Mesothelial cell of epicardium (in vitro differentiated cells): Measurements from ENCODE around the gene PATZ1. TPM values are rescaled to one million over a fixed set of nuclear protein-coding genes. Genes with fewer than 3 reads are reported as not detected.

Source experiments
- DNase-seq, 2 experiments: peaks; one replicate each; pipeline ENCODE4 v3.0.0; 2021; ENCODE audit warnings: low spot score in 2 of 2; ENCODE audit not compliant: unreplicated experiment in 2 of 2
- H3K27ac Mint-ChIP-seq: 2 replicates; pipeline ENCODE4 v1.8.0; 2021; ENCODE audit warnings: mixed read lengths
- H3K27me3 Mint-ChIP-seq: 2 replicates; pipeline ENCODE4 v1.8.0; 2021; ENCODE audit warnings: low read depth, mixed read lengths
- H3K36me3 Mint-ChIP-seq: 2 replicates; pipeline ENCODE4 v1.8.0; 2021; ENCODE audit warnings: mixed read lengths
- H3K4me1 Mint-ChIP-seq: 2 replicates; pipeline ENCODE4 v1.8.0; 2021; ENCODE audit warnings: mixed read lengths
- H3K4me3 Mint-ChIP-seq: 2 replicates; pipeline ENCODE4 v1.8.0; 2021; ENCODE audit warnings: mild to moderate bottlenecking, moderate library complexity, mixed read lengths
- H3K9me3 Mint-ChIP-seq: 2 replicates; pipeline ENCODE4 v1.8.0; 2021; ENCODE audit warnings: mixed read lengths
- total RNA-seq: library from RNA; stranded (reverse); gene quantifications from 3 replicates; pipeline ENCODE4 v1.2.1, GENCODE V29; 2021
- TF ChIP-seq, protein P1 (sequence below): fragments of 200-600 bp; sonication (generic); IDR thresholded peaks from one replicate; pipeline ENCODE4 v1.5.0; 2021; ENCODE audit warnings: antibody characterized with exemption; ENCODE audit not compliant: unreplicated experiment

Gene PATZ1
- total RNA-seq, 1 donor from 2014 or later = 70.9 TPM

DNA sequence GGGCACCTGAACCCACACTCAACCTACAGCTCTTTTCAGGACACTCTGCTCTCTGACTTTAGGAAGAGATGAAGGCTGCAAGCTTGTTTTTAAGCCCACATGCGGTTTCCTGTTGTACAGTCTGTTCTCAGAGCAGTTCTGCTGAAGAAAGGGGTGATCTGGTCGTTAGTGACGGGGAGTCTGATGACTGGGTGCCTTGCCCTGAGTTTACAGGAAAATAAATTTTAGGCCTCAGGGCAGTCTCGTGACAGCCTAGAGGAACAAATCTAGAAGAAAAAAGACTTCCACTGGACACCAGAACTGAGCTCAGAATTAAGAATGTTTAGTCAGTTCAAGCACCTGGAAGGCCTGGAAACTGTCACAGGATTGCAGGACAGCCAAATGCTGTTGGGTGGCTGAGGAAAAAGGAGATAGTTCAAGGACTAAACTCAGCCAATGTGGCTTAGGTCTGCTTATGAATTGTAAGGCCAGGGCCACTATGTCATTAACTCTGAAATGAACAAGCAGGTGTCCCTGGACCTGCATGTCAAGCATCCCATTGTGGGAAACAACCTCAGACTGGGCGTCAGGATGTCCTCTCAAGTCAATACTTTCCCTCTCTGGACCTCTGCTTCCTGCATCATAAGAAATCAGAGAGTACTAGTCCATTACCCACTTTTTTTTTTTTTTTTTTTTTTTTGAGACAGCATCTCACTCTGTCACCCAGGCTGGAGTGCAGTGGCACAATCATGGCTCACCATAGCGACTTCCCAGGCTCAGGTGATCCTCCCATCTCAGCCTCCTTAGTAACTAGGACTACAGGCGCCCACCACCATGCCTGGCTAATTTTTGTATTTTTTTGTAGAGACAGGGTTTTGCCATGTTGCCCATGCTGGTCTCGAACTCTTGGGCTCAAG lies 59.5 kb downstream of the PATZ1 start:
- Mint-ChIP-seq H3K27me3 (no peaks in the 10 kb centered on the region), H3K4me1 (peaks cover 10% of the 10 kb centered on the region), H3K9me3 (no peaks in the 10 kb centered on the region), H3K27ac (no peak overlapping the region), H3K36me3 (peaks cover 6% of the 10 kb centered on the region), H3K4me3 (no peak overlapping the region)
- TF ChIP-seq, protein P1, sequence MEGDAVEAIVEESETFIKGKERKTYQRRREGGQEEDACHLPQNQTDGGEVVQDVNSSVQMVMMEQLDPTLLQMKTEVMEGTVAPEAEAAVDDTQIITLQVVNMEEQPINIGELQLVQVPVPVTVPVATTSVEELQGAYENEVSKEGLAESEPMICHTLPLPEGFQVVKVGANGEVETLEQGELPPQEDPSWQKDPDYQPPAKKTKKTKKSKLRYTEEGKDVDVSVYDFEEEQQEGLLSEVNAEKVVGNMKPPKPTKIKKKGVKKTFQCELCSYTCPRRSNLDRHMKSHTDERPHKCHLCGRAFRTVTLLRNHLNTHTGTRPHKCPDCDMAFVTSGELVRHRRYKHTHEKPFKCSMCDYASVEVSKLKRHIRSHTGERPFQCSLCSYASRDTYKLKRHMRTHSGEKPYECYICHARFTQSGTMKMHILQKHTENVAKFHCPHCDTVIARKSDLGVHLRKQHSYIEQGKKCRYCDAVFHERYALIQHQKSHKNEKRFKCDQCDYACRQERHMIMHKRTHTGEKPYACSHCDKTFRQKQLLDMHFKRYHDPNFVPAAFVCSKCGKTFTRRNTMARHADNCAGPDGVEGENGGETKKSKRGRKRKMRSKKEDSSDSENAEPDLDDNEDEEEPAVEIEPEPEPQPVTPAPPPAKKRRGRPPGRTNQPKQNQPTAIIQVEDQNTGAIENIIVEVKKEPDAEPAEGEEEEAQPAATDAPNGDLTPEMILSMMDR = no peak
- no peak for DNase-seq

DNA sequence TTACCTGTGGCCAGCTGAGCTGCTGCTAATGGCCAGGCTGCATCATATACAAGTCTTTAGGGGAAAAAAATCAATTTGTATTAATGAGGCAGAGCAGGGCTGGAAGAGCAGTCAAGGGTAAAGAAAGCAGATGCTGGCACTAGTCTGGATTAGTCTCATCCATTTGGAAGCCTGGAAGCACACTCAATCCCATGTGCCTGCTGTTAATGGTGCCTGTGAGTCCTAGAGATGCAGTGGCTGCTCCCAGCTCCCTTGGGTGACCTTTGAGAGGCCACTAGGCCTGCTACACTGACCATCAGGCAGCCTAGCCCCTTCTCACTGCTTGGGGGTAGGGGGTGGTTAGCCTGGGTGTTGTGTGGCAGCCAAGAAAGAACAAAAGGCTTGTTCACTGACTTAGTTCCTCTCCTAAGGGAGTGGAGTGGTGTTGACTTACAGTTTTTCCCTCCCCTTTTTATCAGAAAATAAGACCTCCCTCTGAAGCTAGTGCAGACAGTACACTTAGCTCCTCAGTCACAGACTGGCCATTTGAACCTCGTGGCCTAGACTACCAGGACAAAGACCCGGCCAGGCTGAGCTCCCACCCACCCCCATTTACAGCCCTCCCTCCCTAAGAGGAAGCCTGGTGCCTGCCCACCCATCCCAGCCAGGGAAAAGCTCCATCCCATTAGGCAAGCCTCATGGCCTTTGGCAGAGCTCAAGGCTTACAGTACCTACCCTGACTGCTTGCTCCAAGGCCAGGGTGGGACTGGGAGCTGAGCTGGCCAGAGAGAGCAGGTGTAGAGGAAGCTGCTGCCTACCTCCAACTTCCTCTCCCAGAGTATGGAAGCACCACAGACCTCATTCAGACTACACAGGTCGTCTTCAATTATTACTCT lies 61.6 kb downstream of the PATZ1 start:
- Mint-ChIP-seq H3K27ac (no peak overlapping the region), H3K36me3 (peaks cover 1% of the 10 kb centered on the region), H3K9me3 (no peaks in the 10 kb centered on the region), H3K4me3 (no peak overlapping the region), H3K4me1 (no peaks in the 10 kb centered on the region), H3K27me3 (no peaks in the 10 kb centered on the region)
- TF ChIP-seq, protein P1 = no peak
- no peak for DNase-seq

DNA sequence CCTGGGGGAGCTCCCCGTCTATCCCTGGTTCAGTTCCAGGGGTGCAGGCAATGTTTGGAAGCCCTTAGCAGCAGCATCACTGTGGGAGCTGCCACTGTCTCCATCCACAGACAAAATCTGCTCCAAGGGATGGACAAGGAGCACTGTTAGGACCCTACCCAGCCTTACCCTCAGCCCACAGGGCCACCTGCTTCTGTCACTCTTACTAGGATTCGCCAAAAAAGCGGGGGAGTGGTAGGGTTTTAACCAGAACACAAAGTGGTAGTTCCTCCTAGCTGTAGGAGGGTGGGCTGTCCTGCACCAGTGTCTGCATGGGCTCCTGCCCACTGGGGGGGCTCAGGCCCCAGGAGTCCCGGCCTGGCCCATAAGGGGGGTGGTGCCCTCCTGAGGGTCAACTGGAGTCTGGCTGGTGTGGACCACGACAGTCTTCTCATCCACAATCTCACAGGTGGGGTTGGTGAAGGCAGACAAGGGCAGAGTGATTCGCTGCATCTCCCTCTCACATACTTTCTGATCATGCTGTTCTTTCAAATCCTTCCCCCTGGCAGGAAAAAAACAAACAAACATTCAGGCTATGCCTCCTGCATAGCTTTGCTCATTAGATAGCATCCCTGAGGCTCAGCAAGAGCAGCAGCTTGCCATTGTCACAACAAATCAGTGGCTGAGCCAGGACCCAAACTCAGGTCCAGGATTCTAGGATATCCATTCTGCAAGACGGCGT lies 63.2 kb downstream of the PATZ1 start:
- Mint-ChIP-seq H3K9me3 (no peaks in the 10 kb centered on the region), H3K4me1 (no peaks in the 10 kb centered on the region), H3K27ac (no peak overlapping the region), H3K27me3 (no peaks in the 10 kb centered on the region), H3K4me3 (no peak overlapping the region), H3K36me3 (peaks cover 1% of the 10 kb centered on the region)
- TF ChIP-seq, protein P1 = no peak
- DNase-seq = no peak

DNA sequence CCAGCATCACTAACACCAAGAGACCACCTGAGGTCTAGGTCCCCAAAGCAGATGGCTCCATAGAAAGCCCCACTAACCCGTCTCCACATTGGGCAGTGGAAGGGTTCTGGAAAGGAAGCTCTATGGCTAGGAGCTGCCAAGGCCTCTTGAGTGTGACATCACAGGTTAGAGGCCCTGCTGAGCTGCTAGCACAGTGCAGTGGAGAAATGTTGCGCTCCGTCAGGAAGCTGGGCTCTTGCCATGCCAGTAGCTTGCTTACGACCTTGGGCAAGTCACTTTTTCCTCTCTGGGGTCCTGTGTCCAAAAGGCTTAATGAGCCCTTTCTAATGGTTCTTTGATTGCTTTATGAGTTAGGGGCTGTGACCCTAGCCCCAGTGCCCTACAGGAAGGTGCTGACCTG lies 64.4 kb downstream of the PATZ1 start:
- Mint-ChIP-seq H3K4me3 (no peak overlapping the region), H3K4me1 (no peaks in the 10 kb centered on the region), H3K36me3 (peaks cover 3% of the 10 kb centered on the region), H3K27ac (peak overlapping the region; percentile 47), H3K9me3 (no peaks in the 10 kb centered on the region), H3K27me3 (no peaks in the 10 kb centered on the region)
- TF ChIP-seq, protein P1 = no peak
- DNase-seq = no peak

DNA sequence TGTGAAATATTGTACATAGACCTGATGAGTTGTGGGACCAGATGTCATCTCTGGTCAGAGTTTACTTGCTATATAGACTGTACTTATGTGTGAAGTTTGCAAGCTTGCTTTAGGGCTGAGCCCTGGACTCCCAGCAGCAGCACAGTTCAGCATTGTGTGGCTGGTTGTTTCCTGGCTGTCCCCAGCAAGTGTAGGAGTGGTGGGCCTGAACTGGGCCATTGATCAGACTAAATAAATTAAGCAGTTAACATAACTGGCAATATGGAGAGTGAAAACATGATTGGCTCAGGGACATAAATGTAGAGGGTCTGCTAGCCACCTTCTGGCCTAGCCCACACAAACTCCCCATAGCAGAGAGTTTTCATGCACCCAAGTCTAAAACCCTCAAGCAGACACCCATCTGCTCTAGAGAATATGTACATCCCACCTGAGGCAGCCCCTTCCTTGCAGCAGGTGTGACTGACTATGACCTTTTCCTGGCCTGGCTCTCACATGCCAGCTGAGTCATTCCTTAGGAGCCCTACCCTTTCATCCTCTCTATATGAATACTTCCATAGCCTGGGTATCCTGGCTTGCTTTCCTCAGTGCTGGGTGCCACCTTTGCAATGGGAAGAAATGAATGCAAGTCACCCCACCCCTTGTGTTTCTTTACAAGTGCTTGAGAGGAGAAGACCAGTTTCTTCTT lies 66.2 kb downstream of the PATZ1 start:
- Mint-ChIP-seq H3K27me3 (no peaks in the 10 kb centered on the region), H3K36me3 (peaks cover 7% of the 10 kb centered on the region), H3K4me1 (peaks cover 7% of the 10 kb centered on the region), H3K9me3 (no peaks in the 10 kb centered on the region), H3K4me3 (no peak overlapping the region), H3K27ac (peak overlapping the region; percentile 8)
- TF ChIP-seq, protein P1 = no peak
- DNase-seq = no peak
